SH-SY5Y (cell line): ENCODE results near the gene EBF3.

Source experiments
- GATA2 ChIP-seq: IDR thresholded peaks from 2 replicates; pipeline ENCODE4 v1.6.1; 2011; ENCODE audit warnings: mild to moderate bottlenecking, low read depth, low read length
- GATA3 ChIP-seq: IDR thresholded peaks from 2 replicates; pipeline ENCODE4 v1.6.1; 2011; ENCODE audit warnings: low read depth, mild to moderate bottlenecking, low read length, moderate library complexity

DNA sequence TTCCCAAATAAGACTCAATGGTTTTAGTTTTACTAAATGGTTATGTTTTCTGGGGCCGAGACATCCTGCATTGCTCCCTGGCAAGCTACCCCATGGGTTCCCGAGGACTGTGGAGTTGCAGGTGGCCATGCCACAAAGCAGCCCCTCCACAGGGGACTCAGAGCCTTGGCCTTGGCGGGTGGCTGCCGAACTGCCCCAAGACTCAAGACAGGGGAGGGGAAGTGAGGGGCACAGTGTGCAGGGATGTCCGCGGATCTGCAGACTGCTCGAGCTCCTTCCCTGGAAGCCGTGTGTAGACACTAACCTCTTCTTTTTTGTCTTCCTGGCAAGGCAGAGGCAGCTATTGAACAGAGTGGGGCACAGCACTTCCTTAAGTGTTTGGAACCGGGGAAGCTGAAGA is 154.6 kb downstream of the EBF3 start:
- no peak for TF ChIP-seq GATA2
- no peak for TF ChIP-seq GATA3
